Right hindlimb (tissue), 1 donor: ENCODE results near the gene KCNJ10.

ENCODE experiments used
- DNase-seq: peaks from one replicate; pipeline ENCODE4 v3.0.0-alpha.2; 2018

Gene KCNJ10

DNA sequence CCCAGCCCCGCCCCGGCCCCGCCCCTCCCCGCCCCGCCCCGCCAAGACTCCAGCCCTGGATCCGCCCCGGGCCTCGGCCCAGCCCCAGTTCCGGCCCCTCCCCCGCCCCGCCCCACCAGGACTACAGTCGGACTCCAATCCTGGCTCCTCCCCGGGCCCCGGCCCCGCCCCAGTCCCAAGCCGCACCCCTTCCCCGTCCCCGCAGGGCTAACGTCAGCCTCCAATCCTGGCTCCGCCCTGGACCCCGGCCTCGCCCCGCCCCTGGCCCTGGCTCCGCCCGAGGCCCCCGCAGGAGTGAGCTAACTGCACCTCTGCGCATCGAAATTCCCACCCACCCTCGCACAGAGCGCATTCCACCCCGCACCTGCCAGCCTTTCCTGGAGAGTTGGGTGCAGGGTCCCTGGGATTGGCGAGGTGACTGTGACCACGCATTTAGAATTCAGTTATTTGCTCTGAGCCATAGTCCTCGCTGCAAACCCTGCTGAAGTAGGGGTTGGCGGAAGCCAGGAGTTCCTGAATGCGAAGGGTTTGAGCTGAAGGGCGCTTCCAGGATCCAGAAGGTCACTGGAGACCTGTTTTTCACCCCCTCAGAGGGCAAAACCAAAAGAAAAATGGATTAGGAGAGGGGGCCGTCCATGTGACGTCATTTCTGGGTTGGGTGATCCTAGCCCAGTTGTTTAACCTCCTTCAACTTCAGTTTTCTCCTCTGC is 29.0 kb upstream of the KCNJ10 start:
- peak; percentile 98 for DNase-seq

DNA sequence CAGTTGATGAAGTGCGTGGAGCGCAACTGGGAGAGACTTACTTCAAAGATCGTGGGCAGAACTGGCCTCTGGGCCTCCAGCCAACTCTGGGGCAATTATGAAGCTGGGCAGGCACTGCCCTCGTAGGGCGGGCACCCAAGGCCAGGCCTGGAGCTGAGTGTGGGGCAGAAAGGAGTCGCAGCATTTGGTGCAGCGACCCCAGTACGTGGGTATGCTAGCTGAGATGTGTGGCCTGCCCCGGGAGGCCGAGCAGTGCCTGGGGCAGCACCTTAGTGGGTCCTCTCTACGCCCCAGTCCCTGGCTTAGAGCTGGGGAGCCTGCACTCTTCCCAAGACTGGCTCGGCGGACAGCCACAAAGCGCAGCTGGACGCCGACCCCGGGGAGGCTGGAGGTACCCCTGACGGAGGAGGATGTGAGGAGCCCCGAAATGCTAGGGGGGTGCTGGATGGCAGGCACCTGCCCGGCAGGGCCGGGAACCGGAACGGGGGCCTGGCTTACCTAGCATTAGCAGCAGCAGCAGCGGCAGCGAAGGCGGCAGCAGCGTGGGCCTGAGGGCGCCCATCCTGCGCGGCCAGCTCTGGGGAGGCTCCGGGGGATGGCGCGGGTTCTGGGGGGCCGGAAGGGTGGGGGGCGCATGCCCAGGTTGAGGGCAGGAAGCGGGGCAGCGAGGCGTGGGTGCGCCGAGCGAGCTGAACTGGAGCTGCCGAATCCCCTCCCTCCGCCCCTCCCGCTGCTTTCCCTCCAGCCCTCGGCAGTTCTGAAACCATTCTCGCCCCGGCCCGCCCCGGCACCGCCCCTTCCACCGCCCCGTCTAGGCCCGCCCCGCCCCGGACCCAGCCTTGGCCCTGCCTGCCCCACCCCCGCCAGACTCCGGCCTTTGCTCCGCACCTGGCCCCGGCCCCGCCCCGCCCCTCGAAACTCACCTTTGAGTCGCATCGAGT is 28.2 kb upstream of the KCNJ10 start, which contains the start of gene IGSF8:
TSS of gene IGSF8 (minus strand) at position 709 of the 941 bp plus-strand sequence. CDS start at position 562, 147 bp downstream.
- peak; percentile 93 for DNase-seq

DNA sequence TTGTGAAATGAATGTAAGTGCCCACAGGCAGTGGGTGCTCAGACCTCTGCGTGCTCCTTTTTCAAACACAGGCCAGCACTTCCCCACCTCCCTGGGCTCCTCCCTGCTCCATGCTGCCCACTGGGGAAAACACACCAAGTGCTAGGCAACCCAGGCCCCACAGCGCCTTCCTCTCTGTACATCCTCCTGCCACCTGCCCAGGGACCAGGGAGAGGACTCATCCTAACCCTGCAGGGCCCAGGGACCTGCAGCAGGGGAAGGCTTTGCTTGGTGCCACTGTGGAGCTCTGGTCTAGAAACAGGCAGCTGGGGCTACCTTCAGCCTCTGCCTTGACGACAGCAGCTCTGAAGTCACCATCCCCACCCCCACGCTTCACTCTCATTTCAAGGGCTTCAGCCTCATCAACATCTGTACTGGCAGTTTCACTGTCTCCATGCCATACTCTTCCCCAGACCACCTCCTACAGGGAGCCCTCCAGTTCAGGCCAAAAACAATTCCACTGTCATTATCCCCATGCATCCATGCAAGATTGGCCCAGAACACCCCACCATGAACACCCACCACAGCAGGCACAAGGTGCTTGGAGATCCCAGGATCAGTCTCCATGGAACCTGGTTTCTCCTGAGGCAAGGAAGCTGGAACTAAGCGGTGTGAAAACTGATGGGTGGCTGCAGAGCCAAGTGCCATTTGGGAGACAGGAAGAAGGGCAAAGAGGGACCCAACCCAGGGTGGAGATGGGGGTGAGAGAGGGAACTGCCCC is 27.4 kb upstream of the KCNJ10 start:
- no peak for DNase-seq

DNA sequence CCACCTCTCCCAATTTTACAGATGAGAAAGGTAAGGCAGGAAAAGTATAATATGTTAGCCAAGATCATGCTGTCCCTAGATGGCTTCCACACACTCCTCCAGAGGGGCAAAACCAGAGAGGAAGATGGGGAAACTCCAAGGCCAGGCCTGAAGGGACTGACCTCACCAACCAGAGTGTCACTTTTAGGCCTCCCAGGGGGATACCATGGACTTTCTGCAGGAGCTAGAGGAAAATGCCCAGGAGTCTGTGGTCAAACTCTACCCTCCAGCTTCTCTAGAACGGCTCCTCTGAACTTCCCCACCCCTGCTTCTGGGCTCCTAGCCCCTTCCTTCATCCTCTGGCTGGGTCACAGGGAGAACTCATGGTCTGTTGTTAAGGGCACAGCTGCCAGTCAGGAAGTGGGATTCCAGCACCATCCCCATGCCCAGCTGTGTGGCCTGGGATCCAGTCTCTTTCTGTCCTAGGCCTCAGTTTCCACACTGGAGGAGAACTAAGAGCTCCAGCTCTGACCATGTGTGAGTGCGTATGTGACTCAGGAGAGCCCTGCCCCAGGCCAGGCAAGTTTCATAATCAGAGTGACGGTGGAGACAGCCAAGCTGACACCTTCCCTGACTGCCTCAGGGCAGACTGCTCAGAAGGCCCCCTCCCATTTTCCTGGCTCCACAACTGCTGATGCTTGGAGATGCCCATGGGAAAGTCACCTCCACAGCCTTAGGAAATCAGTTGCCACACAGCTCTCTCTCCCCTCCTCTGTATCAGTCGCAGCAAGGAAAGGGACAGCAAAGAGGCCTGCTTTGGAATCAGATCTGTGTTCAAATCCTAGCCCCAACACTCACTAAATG is 26.5 kb upstream of the KCNJ10 start:
- no peak for DNase-seq

DNA sequence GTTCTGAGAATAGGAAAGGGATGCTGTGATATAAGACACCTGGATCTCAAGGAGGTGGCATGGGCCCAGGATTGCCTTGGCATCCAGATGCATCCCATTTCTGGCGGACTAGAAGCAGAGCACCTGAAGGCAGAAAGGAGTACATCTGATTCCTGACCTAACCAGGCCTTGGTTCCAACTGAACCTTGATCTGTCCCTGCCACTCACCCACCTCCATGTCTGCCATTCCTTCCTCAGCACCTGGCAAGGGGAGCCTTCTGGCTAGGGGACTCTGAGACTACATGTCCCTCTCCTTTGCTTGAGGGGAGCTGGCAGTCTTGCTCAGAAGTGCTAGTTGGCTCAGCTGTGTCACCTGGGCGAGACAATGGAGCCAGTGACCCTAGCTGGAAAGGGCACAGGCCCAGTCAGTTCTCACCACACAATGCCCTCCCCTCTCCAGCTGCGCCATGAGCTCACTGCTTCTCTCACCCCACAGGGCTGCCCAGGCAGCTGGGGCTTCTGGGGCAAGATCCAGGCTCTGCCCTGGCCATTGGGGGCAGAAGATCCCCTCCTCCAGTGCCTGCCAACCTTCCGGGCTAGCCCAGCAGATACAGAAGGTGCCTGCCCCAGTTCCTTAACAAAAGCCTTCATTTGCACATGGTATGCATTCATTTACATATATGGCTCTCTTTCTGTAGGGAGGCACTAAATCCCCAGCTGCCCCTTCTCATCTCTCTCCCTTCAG is 25.6 kb upstream of the KCNJ10 start:
- DNase-seq, result no peak

DNA sequence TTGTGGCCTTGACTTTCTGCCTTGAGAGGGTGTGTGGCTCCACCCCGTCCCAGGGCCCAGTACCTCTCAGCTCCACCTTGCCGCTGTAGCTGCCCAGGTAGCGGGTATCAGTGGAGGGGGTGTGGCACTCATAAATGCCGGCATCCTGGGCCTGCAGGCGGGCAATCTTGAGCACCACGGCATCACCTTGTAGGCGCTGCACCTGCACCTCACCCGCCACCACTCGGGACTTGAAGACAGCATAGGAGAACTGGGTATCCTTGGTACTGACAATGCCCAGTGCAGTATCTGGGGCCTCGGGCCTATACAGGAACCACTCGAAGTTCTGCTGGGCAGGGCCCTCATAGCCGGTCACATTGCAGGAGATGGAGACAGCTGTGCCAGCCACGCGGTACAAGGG is 24.8 kb upstream of the KCNJ10 start:
- no peak for DNase-seq

DNA sequence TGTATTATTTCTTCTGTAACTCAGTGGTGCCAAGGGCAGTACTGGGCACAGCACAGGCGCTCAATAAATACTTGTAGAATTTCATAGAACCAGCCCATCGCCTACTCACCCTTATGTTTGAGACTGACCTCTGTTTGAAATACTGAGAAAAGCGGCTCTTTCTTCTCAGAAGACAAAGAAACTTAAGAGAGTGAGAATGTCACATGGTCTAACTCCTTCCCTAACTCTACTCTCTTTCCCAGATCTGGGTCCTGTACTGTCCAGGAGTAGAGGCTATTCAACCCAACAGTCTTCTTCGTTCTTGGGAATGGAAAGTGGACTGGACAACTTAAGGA is 24.3 kb upstream of the KCNJ10 start:
- no peak for DNase-seq

DNA sequence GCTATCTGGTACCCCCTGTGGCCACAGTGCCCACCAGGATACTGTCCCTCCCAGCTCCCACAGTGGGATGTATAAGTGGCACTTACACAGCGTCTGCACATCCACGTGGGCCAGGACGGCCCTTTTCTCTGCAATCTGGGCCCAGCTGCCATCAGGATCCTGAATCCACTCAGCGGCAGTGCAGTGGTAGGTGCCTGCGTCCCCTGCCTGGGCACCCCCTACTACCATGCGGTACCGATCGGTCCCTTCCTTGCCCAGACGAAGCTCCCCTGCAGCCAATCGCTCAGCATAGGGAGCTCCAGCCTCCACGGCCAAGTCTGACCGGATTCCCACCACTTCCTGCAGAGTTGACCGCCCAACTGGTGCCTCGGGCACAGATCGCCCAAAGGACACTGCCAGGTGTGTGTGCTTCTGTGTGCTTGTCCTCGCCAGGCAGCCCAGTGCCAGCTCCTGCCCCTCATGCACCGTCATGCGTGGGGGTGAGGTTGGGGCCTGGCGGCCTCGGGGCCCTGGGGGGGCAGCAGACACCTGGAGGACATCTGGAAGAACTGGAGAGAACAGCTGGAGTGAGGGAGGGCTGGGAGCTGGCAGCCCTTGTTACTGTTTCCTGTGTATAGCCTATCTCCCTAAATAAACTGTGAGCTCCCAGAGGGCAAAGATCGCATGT is 23.8 kb upstream of the KCNJ10 start:
- DNase-seq, result no peak

DNA sequence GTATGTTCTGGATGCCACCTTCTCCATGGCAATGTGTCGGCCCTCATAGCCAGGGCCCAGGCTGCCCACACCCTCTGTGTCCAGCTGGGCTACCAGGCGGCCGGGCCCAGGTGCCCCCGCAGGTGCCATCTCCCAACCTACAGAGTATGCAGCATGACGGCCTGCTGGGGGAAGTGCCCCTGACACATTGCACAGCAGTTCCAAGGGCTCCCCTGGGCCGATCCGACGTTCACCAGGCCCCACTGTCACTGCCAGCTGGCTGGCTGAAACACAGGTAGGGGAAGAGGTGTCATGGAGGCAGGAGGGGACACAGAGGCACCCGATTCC is 23.1 kb upstream of the KCNJ10 start:
- no peak for DNase-seq

DNA sequence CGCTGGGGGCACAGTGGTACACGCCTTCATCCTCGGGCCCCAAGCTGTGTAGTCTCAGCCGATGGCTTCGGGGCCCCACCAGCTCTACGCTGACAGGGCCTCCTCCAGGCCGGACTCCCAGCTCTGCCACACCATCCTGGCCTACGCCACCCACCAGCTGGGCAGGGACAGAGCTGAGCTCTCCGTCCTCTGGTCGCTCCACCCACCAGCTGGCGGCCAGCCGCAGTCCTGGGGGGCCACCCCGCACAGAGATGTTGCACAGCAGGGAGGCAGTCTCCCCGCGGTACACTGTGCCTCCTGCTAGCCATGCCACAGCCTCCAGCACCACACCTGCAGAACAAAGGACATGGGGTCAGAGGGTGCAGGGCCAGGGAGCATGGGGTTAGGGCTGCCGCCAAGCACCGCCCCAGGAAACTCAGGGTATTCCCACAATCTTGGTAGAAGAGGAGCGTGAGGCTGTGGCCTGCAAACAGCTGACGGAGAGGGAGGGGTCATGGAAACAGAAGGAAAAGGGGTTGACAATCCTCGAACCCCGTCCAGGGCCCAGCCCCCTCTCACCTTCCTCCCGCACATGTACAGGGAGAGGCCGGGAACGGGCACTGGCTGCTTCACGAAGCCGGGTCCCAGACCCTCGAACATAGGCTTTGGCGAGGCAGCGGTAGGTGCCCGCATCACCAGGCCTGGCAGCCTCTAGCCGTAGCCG is 22.6 kb upstream of the KCNJ10 start:
- DNase-seq, result no peak

DNA sequence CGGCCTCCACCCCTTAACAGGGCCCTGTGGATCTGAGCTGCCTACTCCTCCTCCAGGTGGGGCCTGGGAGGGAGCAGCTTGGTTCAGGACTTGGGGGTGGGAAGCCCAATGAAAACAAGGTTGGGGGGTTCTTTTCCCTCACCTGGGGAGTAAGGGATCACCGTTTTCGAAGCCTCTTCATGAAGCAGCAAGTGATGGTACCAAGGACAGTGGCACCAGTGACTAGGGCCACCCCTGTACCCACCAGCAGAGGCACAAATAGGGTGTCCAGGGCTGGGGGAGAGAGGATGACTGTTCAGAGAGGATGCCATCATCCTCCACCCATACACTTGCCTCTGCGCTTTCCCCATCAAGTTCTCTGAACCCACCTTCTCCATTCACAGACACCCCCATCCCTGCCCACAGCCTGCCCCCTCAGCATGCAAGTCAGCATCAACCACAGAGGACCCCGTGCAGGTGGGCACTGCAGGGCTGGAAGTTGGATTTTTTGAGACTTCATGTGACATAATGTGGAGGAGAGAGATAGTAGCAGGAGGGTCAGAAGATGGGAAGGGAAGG is 21.8 kb upstream of the KCNJ10 start:
- no peak for DNase-seq

DNA sequence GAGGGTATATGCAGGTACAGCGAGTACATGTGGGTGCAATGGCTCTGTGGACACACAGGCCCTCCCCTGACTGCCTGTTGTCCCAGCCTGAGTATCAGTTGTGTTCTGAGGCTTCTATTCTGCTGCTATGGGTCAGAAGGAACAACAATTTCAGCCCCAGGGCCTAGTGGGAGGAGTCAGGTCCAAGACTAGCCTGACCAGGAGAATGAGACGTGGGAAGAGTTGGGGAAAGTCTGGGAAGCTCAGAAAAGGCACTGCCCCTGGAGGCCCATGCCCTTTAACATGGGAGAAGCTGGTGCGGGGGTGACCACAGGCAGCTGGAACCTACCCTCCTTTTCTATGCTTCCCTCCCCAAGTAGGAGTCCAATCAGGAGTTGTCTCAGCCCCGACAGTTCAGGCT is 20.8 kb upstream of the KCNJ10 start:
- no peak for DNase-seq

DNA sequence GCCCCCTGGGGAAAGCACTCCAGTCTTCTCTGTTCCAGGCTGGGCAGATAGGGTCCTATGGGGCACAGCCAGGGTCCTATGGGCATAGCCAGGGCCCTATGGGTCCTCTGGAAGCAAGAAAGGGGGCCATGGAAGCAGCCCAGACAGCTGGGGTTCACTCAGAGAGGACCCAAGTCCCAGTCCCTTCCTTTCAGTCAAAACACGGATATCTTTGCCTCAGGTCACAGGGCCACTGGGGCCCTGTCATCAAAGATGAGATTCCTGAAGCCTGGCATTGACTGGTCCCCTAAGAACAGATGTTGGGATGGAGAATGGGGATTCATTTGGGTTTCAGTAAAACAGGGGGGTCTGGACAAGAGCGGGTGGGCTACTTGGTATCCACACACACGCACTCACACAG is 19.9 kb upstream of the KCNJ10 start:
- DNase-seq, result no peak

DNA sequence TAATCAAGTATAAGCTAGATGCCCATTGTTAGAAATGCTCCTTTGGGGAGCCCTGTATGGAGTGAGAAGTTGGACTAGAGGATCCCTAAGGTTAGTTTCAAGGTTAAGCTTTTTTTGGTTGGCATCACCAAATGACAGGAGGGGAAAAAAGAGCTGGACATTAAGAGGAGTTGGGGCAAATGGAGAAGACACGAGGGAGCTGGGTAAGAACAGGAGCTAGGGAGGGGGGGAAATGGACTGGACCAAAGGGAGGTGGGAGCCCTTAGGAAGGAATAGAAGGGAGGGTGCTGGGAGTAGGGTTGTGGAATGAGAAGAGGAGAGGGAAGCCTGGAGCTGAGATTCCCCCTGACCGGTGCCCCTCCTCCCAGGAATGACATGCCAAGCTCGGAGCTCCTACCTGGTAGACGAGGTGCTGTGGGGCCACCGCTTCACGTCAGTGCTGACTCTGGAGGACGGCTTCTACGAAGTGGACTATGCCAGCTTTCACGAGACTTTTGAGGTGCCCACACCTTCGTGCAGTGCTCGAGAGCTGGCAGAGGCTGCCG is 17.2 kb upstream of the KCNJ10 start:
- DNase-seq, result no peak

DNA sequence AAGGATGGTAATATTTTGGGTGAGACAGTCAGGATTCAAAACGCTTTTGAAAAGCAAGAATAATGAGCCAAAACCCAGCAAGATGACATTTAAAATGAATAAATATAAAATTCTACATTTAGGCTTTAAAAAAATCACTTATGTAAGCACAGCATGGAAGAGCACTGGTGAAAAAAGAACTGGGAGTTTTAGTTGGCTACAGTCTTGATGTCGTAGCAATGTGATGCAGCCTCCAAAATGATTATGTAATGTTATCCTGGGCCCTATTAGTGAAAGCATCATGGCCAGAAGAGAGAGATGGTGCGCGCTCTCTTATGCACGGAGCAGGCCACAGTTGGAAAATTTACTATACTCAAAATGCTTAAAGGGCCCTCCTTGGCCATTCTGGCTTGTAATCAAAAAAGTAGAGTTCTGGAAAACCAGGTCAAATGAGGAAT is 16.5 kb upstream of the KCNJ10 start:
- no peak for DNase-seq

DNA sequence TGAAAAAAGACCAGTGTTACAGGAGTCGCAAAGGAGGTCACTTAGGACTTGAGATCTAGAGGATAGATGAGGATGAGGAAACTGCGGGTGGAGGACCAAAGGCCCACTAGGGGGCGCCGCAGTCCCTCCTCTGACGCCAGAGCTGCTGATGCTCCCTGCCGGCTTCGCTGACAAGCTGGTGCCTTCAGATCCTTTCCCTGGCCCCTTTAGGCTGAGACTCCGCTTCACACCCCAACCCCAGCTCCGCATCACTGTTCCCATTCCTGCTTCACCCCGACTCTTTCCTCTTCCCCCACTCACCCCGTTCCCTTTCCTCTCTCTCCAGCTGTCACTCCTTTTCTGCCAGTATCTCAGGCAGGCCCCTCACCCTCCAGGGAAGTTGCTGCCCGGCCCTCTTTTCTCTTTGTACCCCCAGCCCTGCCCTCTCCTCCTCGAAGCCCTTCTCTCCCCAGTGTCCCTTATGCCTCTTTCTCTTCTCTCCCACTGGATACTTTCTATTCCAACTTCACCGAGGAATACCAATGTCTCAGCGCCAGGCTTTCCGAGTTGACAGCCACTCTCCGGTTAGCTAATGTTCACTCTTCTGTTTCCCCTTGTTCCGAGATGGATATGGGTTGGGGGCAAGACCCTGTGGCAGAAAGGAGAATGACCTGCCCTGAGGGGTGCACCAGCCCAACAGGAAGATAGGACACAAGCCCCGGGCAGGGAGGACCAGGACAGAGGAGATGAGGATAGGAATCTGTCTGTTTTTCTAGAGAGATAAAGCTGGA is 15.9 kb upstream of the KCNJ10 start:
- DNase-seq, result peak; percentile 85

DNA sequence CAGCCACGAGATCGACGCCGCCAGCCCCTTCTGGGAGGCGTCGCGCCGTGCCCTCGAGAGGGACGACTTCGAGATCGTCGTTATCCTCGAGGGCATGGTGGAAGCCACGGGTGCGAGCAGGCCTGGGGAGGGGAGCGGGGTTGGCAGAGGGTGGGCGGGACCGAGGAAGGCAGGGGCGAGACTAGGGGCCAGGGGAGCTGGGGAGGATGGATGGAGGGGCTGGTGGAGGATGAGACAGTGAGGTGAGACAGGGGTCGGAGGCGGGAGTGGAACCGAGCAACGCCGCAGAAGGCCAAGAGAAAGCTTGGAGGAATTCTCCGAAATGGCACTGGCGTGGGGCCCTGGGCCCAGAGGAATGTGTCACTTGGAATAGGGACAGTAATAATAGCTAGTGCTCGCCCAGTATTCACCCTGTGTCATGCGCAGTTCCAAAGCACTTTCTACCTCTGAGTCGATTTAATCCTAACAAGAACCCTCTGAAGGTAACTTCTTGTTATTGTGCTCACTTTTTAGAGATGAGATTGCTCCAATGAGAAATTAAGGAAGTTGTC is 14.9 kb upstream of the KCNJ10 start:
- no peak for DNase-seq

DNA sequence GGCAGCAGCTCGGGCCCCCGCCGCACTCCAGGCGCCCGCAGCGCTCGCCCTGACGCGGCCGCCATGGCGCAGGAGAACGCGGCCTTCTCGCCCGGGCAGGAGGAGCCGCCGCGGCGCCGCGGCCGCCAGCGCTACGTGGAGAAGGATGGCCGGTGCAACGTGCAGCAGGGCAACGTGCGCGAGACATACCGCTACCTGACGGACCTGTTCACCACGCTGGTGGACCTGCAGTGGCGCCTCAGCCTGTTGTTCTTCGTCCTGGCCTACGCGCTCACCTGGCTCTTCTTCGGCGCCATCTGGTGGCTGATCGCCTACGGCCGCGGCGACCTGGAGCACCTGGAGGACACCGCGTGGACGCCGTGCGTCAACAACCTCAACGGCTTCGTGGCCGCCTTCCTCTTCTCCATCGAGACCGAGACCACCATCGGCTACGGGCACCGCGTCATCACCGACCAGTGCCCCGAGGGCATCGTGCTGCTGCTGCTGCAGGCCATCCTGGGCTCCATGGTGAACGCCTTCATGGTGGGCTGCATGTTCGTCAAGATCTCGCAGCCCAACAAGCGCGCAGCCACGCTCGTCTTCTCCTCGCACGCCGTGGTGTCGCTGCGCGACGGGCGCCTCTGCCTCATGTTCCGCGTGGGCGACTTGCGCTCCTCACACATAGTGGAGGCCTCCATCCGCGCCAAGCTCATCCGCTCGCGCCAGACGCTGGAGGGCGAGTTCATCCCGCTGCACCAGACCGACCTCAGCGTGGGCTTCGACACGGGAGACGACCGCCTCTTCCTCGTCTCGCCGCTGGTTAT is 14.2 kb upstream of the KCNJ10 start:
- no peak for DNase-seq
